ENCODE measurements around the gene ATG5.
"Not testable (repeated sequence)": the region's sequence is repeated elsewhere in the genome, so short reads cannot be mapped to it uniquely, and the experiment has no call there.

The ATG5 gene

GRCh38 chr6:106247733-106248132 is 77.8 kb downstream of the ATG5 start:
- TF ChIP-seq CTCF (conservative IDR thresholded peaks at IDR 0.05; ENCODE audit: low read depth): no peak
- DNase-seq (ENCODE audit: low spot score): no peak
- ChIA-PET POLR2A (ENCODE audit: low non-redundant PET) (no interaction called here), CTCF (no interaction called here)
- H3K27ac ChIP-seq: no peak overlapping the region

GRCh38 chr6:106247293-106247692 is 78.3 kb downstream of the ATG5 start:
- H3K27ac ChIP-seq: no peak overlapping the region
- POLR2A ChIA-PET (ENCODE audit: low non-redundant PET): no interaction called here
- CTCF ChIA-PET: no interaction called here
- no peak for TF ChIP-seq CTCF (conservative IDR thresholded peaks at IDR 0.05; ENCODE audit: low read depth)
- no peak for DNase-seq (ENCODE audit: low spot score)

- ChIA-PET CTCF (no interaction called here), POLR2A (ENCODE audit: low non-redundant PET) (no interaction called here)
- no peak overlapping the region for H3K27ac ChIP-seq
- TF ChIP-seq CTCF (conservative IDR thresholded peaks at IDR 0.05; ENCODE audit: low read depth): no peak
- no peak for DNase-seq (ENCODE audit: low spot score)
These were observed 80.6 kb downstream of the ATG5 start for GRCh38 chr6:106244931-106245330.

- ChIA-PET POLR2A (ENCODE audit: low non-redundant PET) (no interaction called here), CTCF (no interaction called here)
- DNase-seq (ENCODE audit: low spot score): no peak
- no peak overlapping the region for H3K27ac ChIP-seq
- TF ChIP-seq CTCF (conservative IDR thresholded peaks at IDR 0.05; ENCODE audit: low read depth): no peak
These were observed 81.0 kb downstream of the ATG5 start for GRCh38 chr6:106244521-106244920.

GRCh38 chr6:106243261-106243660 is 82.3 kb downstream of the ATG5 start:
- ChIA-PET POLR2A (ENCODE audit: low non-redundant PET) (no interaction called here), CTCF (no interaction called here)
- no peak for DNase-seq (ENCODE audit: low spot score)
- TF ChIP-seq CTCF (conservative IDR thresholded peaks at IDR 0.05; ENCODE audit: low read depth): no peak
- H3K27ac ChIP-seq: no peak overlapping the region

GRCh38 chr6:106241498-106241897 is 84.1 kb downstream of the ATG5 start:
- POLR2A ChIA-PET (ENCODE audit: low non-redundant PET): no interaction called here
- no peak for DNase-seq (ENCODE audit: low spot score)
- TF ChIP-seq CTCF (conservative IDR thresholded peaks at IDR 0.05; ENCODE audit: low read depth): no peak
- no peak overlapping the region for H3K27ac ChIP-seq
- CTCF ChIA-PET: no interaction called here

GRCh38 chr6:106237286-106237685 is 88.3 kb downstream of the ATG5 start:
- CTCF ChIA-PET: no interaction called here
- no peak for TF ChIP-seq CTCF (conservative IDR thresholded peaks at IDR 0.05; ENCODE audit: low read depth)
- no peak for DNase-seq (ENCODE audit: low spot score)
- POLR2A ChIA-PET (ENCODE audit: low non-redundant PET): no interaction called here
- H3K27ac ChIP-seq: no peak overlapping the region

GRCh38 chr6:106229876-106230445 is 95.6 kb downstream of the ATG5 start:
- CTCF ChIA-PET: interaction anchor here (0.5 kb wide), 1 partner anchor 503 kb away, joined by 3 read pairs; no protein-coding TSS in a partner anchor
- POLR2A ChIA-PET (ENCODE audit: low non-redundant PET); DNase-seq (ENCODE audit: low spot score); H3K27ac ChIP-seq: not testable (repeated sequence)

All from RWPE1 (cell line).